Smooth muscle cell (in vitro differentiated cells): ENCODE measurements around the gene MRTFA. TPM values are rescaled to one million over a fixed set of nuclear protein-coding genes. Genes with fewer than 3 reads are reported as not detected.

Experiments
- DNase-seq: peaks from one replicate; lab custom pipeline; 2025; ENCODE audit not compliant: unreplicated experiment; lab: John Stamatoyannopoulos, UW
- H2AFZ ChIP-seq: fragments of 200-600 bp; sonication (generic); 2 replicates; pipeline ENCODE4 v1.6.0; 2016; ENCODE audit warnings: antibody characterized with exemption, low read depth, mild to moderate bottlenecking
- H3F3A ChIP-seq: fragments of 200-600 bp; sonication (generic); 2 replicates; pipeline ENCODE4 v1.6.0; 2017; ENCODE audit warnings: antibody characterized with exemption, low read depth
- H3K27ac ChIP-seq: fragments of 200-600 bp; sonication (generic); 2 replicates; pipeline ENCODE4 v1.5.1; 2016; ENCODE audit warnings: low read depth, mild to moderate bottlenecking
- H3K27me3 ChIP-seq: fragments of 200-600 bp; sonication (generic); 2 replicates; pipeline ENCODE4 v1.6.1; 2016; ENCODE audit warnings: low read depth, mild to moderate bottlenecking
- H3K36me3 ChIP-seq: fragments of 200-600 bp; sonication (generic); 2 replicates; pipeline ENCODE4 v1.5.1; 2016; ENCODE audit warnings: low read depth
- H3K4me1 ChIP-seq: fragments of 200-600 bp; sonication (generic); 2 replicates; pipeline ENCODE4 v1.5.1; 2016; ENCODE audit warnings: low read depth
- H3K4me2 ChIP-seq: fragments of 200-600 bp; sonication (generic); 2 replicates; pipeline ENCODE4 v1.6.0; 2016; ENCODE audit warnings: mild to moderate bottlenecking
- H3K4me3 ChIP-seq: fragments of 200-600 bp; sonication (generic); 2 replicates; pipeline ENCODE4 v1.5.1; 2016; ENCODE audit warnings: mild to moderate bottlenecking
- H3K79me2 ChIP-seq: fragments of 200-600 bp; sonication (generic); 2 replicates; pipeline ENCODE4 v1.6.0; 2016; ENCODE audit warnings: low read depth, mild to moderate bottlenecking
- H3K9ac ChIP-seq: fragments of 200-600 bp; sonication (generic); 2 replicates; pipeline ENCODE4 v1.6.0; 2016; ENCODE audit warnings: low read depth
- H3K9me3 ChIP-seq: fragments of 200-600 bp; sonication (generic); replicated peaks from 2 replicates; pipeline ENCODE4 v1.5.1; 2016; ENCODE audit warnings: low read depth
- H4K20me1 ChIP-seq: fragments of 200-600 bp; sonication (generic); 2 replicates; pipeline ENCODE4 v1.6.0; 2016; ENCODE audit warnings: low read depth
- CTCF ChIP-seq: fragments of 200-600 bp; sonication (generic); IDR thresholded peaks from 2 replicates; pipeline ENCODE4 v1.5.1; 2017; ENCODE audit warnings: borderline replicate concordance, mild to moderate bottlenecking, antibody characterized with exemption; ENCODE audit not compliant: insufficient read depth, poor library complexity, severe bottlenecking
- WGBS: methylation state at CpG from one replicate; pipeline ENCODE4 v1.1.7; 2016; ENCODE audit warnings: low lambda C conversion rate; 5-methylcytosine and 5-hydroxymethylcytosine counted together
- polyA plus RNA-seq: library from polyadenylated mRNA; unstranded; fragments of >200 nt; fragmentation: Nextera tagmentation; extraction: Ambion mirVana; gene quantifications from 2 replicates; pipeline ENCODE4 v1.2.1, GENCODE V29; 2016
- total RNA-seq: library from RNA; depleted of rRNA; stranded (reverse); fragments of >200 nt; gene quantifications from 2 replicates; pipeline ENCODE4 v1.2.3, GENCODE V29; 2014

Gene MRTFA
- total and polyA plus RNA-seq, 2 experiments from 2014 or later, result 25.5 to 41.7 TPM

DNA sequence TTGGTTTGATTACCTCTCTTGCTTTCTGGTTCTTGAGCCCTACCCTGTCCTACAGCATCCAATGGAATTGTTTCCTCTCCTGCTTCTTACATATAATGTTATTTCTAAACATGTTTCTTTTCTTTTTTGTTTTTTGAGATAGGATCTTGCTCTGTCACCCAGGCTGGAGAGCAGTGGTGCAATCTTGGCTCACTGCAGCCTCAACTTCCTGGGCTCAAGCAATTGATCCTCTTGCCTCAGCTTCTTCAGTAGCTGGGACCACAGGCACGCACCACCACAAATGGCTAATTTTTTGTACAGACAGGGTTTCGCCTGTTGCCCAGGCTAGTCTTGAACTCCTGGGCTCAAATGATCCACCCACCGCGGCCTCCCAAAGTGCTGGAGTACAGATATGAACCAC, 160.2 kb downstream of the MRTFA start:
- H2AFZ ChIP-seq, result no peak overlapping the region
- H3K9ac ChIP-seq, result no peak overlapping the region
- H3K4me1 ChIP-seq, result peaks cover 5% of the 10 kb centered on the region
- no peak overlapping the region for H3K4me2 ChIP-seq
- H3K79me2 ChIP-seq, result peaks cover 99% of the 10 kb centered on the region
- TF ChIP-seq CTCF, result no peak
- H4K20me1 ChIP-seq, result peaks cover 92% of the 10 kb centered on the region
- peaks cover 4% of the 10 kb centered on the region for H3F3A ChIP-seq
- no peaks in the 10 kb centered on the region for H3K9me3 ChIP-seq
- H3K36me3 ChIP-seq, result no peaks in the 10 kb centered on the region
- H3K27me3 ChIP-seq, result no peaks in the 10 kb centered on the region
- no peak overlapping the region for H3K27ac ChIP-seq
- 96% methylated on average over 4 of the region's 4 CpGs for WGBS
- no peak overlapping the region for H3K4me3 ChIP-seq
- no peak for DNase-seq

GRCh38 chr22:40473703-40474102, 162.8 kb downstream of the MRTFA start:
- Histone ChIP-seq H3K79me2 (peaks cover 98% of the 10 kb centered on the region), H3K27me3 (no peaks in the 10 kb centered on the region), H3K9me3 (no peaks in the 10 kb centered on the region), H3K4me1 (peaks cover 3% of the 10 kb centered on the region), H2AFZ (no peak overlapping the region), H3K27ac (no peak overlapping the region), H3K9ac (no peak overlapping the region), H3K4me3 (no peak overlapping the region), H3K36me3 (no peaks in the 10 kb centered on the region), H3F3A (peaks cover 4% of the 10 kb centered on the region), H3K4me2 (no peak overlapping the region), H4K20me1 (peaks cover 82% of the 10 kb centered on the region)
- TF ChIP-seq CTCF, result no peak
- no peak for DNase-seq

DNA sequence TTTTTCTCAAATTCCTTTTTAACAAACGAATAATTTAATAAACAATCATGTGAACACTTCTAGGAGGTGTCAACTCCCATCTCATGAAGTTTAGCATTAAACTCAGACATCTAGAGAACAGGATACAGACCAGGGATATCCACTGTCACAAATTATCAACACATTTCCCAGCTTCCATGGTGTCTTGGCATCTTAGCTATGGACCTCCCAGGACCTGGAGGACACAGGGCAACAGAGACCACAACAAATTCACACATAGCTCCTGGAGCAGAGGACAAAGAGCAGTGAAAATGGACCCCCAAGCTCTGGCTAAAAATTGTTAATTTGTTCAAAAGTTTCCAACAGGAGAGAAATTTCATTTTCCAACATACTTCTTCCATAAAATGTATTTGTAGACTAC, 163.9 kb downstream of the MRTFA start:
- H3K9me3 ChIP-seq, result no peaks in the 10 kb centered on the region
- 93% methylated on average over 1 of the region's 1 CpG for WGBS
- H3K27ac ChIP-seq, result peak overlapping the region; percentile 10
- peaks cover 4% of the 10 kb centered on the region for H3F3A ChIP-seq
- no peak overlapping the region for H3K4me3 ChIP-seq
- no peaks in the 10 kb centered on the region for H3K36me3 ChIP-seq
- peaks cover 82% of the 10 kb centered on the region for H4K20me1 ChIP-seq
- no peak for DNase-seq
- H3K4me2 ChIP-seq, result no peak overlapping the region
- no peak for TF ChIP-seq CTCF
- H3K4me1 ChIP-seq, result no peaks in the 10 kb centered on the region
- no peaks in the 10 kb centered on the region for H3K27me3 ChIP-seq
- H3K79me2 ChIP-seq, result peaks cover 98% of the 10 kb centered on the region
- no peak overlapping the region for H2AFZ ChIP-seq
- no peak overlapping the region for H3K9ac ChIP-seq

DNA sequence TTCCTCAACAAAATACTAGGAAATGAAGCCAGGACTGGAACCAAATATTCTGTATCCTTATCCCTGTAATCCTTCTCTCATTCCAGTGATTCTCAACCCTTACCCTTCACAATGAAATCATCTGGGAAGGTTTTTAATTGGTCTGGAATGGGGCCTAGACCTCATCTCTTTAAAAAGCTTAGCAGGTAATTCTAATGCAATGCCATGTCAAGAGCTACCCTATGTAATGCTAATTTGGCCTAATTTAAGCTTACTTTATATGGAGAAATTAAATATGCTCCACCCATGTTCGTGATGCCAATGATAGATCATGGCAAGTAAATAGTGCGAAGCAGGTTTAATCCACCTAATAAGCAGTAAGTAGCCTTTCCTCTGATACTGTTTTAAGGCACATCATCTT, 164.5 kb downstream of the MRTFA start:
- H3K4me2 ChIP-seq, result no peak overlapping the region
- no peaks in the 10 kb centered on the region for H3K4me1 ChIP-seq
- no peak overlapping the region for H2AFZ ChIP-seq
- no peak for TF ChIP-seq CTCF
- WGBS, result 89% methylated on average over 2 of the region's 2 CpGs
- H3K4me3 ChIP-seq, result no peak overlapping the region
- no peaks in the 10 kb centered on the region for H3K36me3 ChIP-seq
- no peaks in the 10 kb centered on the region for H3K27me3 ChIP-seq
- H3F3A ChIP-seq, result peaks cover 4% of the 10 kb centered on the region
- no peak for DNase-seq
- peaks cover 82% of the 10 kb centered on the region for H4K20me1 ChIP-seq
- peaks cover 98% of the 10 kb centered on the region for H3K79me2 ChIP-seq
- H3K9ac ChIP-seq, result no peak overlapping the region
- H3K27ac ChIP-seq, result no peak overlapping the region
- H3K9me3 ChIP-seq, result no peaks in the 10 kb centered on the region
